ENCODE results near the gene TP53BP2. TPM values are rescaled to one million over a fixed set of nuclear protein-coding genes. Genes with fewer than 3 reads are reported as not detected.
A peak's percentile ranks its signal among the peaks of the same experiment; 100 is the strongest.

The TP53BP2 gene
- total and polyA plus RNA-seq, 2 experiments from 2014 or later = 9.2 to 18.2 TPM

GRCh38 chr1:223832637-223832943 lies 13.2 kb downstream of the TP53BP2 start:
- no peaks in the 10 kb centered on the region for H3K27me3 ChIP-seq (replicated peaks; ENCODE audit: insufficient read depth)
- DNase-seq = peak; percentile 25
- H3K4me1 ChIP-seq (ENCODE audit: insufficient read depth) = peaks cover 39% of the 10 kb centered on the region
- 0 out of 2 replicates have a peak, but pooled peaks cover 9% of the 10 kb centered on the region for H4K20me1 ChIP-seq (ENCODE audit: insufficient read depth)
- in situ Hi-C loops (cut with MboI) = no loop called here
- no peaks in the 10 kb centered on the region; the same call in 1 of the 2 replicates for H3K36me3 ChIP-seq (ENCODE audit: low read depth)
- no peaks in the 10 kb centered on the region for H3K9me3 ChIP-seq (ENCODE audit: low read depth)
- peaks cover 90% of the 10 kb centered on the region for H3K79me2 ChIP-seq (ENCODE audit: insufficient read depth)
- peak overlapping the region; percentile 66 for H3K9ac ChIP-seq
- WGBS, 2 experiments (ENCODE audit: low coverage in 1 of 2, low lambda C conversion rate in 2 of 2, missing lambda C conversion rate in 2 of 2) = 64 to 65% methylated on average over 3 of the region's 3 CpGs
- H3K4me2 ChIP-seq (ENCODE audit: unreplicated experiment) = peak overlapping the region; percentile 62
- no peaks in the 10 kb centered on the region for H3K9me2 ChIP-seq (ENCODE audit: insufficient read depth)
- TF ChIP-seq EZH2 (IDR thresholded peaks at IDR 0.05; ENCODE audit: insufficient read depth, poor library complexity, severe bottlenecking) (no peak), EZH2phosphoT487 (IDR thresholded peaks at IDR 0.05; ENCODE audit: insufficient read depth, low read depth) (no peak)
- H3K4me3 ChIP-seq = peak overlapping the region; percentile 33; the same call in 1 of the 2 replicates
- H3K27ac ChIP-seq = peak overlapping the region; percentile 86
- H2AFZ ChIP-seq = no peak overlapping the region
- H3F3A ChIP-seq (ENCODE audit: insufficient read depth) = peaks cover 51% of the 10 kb centered on the region

GRCh38 chr1:223831755-223832636 lies 13.8 kb downstream of the TP53BP2 start:
- TF ChIP-seq EZH2 (IDR thresholded peaks at IDR 0.05; ENCODE audit: insufficient read depth, poor library complexity, severe bottlenecking) (no peak), EZH2phosphoT487 (IDR thresholded peaks at IDR 0.05; ENCODE audit: insufficient read depth, low read depth) (no peak)
- H3K9me2 ChIP-seq (ENCODE audit: insufficient read depth) = no peaks in the 10 kb centered on the region
- H3K9me3 ChIP-seq (ENCODE audit: low read depth) = no peaks in the 10 kb centered on the region
- 29 to 33% methylated on average over 3 of the region's 3 CpGs for whole genome bisulfite sequencing, 2 experiments (ENCODE audit: low coverage in 1 of 2, low lambda C conversion rate in 2 of 2, missing lambda C conversion rate in 2 of 2)
- H3K79me2 ChIP-seq (ENCODE audit: insufficient read depth) = peaks cover 90% of the 10 kb centered on the region
- no peaks in the 10 kb centered on the region; the same call in 1 of the 2 replicates for H3K36me3 ChIP-seq (ENCODE audit: low read depth)
- peaks cover 44% of the 10 kb centered on the region for H3K4me1 ChIP-seq (ENCODE audit: insufficient read depth)
- peak overlapping the region; percentile 62 for H3K4me2 ChIP-seq (ENCODE audit: unreplicated experiment)
- H4K20me1 ChIP-seq (ENCODE audit: insufficient read depth) = 0 out of 2 replicates have a peak, but pooled peaks cover 9% of the 10 kb centered on the region
- no peak overlapping the region for H2AFZ ChIP-seq
- peak overlapping the region; percentile 33 for H3K4me3 ChIP-seq
- peak overlapping the region; percentile 66 for H3K9ac ChIP-seq
- H3F3A ChIP-seq (ENCODE audit: insufficient read depth) = peaks cover 51% of the 10 kb centered on the region
- DNase-seq = peak; percentile 84
- peak overlapping the region; percentile 86 for H3K27ac ChIP-seq
- in situ Hi-C loops (cut with MboI) = no loop called here
- no peaks in the 10 kb centered on the region for H3K27me3 ChIP-seq (replicated peaks; ENCODE audit: insufficient read depth)

DNA sequence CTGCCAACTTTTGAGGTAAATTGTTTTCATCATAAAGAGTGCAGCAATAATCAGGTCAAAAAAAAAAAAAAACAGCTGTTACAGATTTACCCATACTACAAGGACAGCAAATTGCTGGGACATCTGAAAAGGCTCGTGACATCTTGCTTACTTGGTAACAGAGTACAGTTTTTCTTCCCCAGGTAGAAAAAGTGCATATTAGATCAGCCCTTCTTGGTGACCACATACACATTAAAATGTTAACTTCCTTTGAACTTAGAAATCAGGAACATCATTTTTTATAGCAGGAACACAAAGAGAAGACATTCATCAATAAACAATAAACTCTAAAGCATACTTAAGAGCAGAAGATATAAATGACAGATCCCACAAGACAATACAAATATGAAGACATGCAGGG lies 16.1 kb downstream of the TP53BP2 start:
- TF ChIP-seq EZH2phosphoT487 (IDR thresholded peaks at IDR 0.05; ENCODE audit: insufficient read depth, low read depth) = no peak
- no peak for TF ChIP-seq EZH2 (IDR thresholded peaks at IDR 0.05; ENCODE audit: insufficient read depth, poor library complexity, severe bottlenecking)
- Histone ChIP-seq H3K79me2 (ENCODE audit: insufficient read depth) (peaks cover 90% of the 10 kb centered on the region), H3K4me3 (no peak overlapping the region), H4K20me1 (ENCODE audit: insufficient read depth) (peaks cover 17% of the 10 kb centered on the region; the same call in 1 of the 2 replicates), H3K27me3 (replicated peaks; ENCODE audit: insufficient read depth) (no peaks in the 10 kb centered on the region), H3F3A (ENCODE audit: insufficient read depth) (peaks cover 41% of the 10 kb centered on the region), H3K9me2 (ENCODE audit: insufficient read depth) (no peaks in the 10 kb centered on the region), H3K27ac (no peak overlapping the region), H3K4me1 (ENCODE audit: insufficient read depth) (peaks cover 31% of the 10 kb centered on the region), H3K36me3 (ENCODE audit: low read depth) (no peaks in the 10 kb centered on the region; the same call in 1 of the 2 replicates), H3K9me3 (ENCODE audit: low read depth) (no peaks in the 10 kb centered on the region), H3K9ac (no peak overlapping the region), H3K4me2 (ENCODE audit: unreplicated experiment) (no peak overlapping the region), H2AFZ (no peak overlapping the region)
- DNase-seq = no peak
- WGBS, 2 experiments (ENCODE audit: low coverage in 1 of 2, low lambda C conversion rate in 2 of 2, missing lambda C conversion rate in 2 of 2) = 68 to 74% methylated on average over 1 of the region's 1 CpG
- in situ Hi-C loops (cut with MboI) = no loop called here

DNA sequence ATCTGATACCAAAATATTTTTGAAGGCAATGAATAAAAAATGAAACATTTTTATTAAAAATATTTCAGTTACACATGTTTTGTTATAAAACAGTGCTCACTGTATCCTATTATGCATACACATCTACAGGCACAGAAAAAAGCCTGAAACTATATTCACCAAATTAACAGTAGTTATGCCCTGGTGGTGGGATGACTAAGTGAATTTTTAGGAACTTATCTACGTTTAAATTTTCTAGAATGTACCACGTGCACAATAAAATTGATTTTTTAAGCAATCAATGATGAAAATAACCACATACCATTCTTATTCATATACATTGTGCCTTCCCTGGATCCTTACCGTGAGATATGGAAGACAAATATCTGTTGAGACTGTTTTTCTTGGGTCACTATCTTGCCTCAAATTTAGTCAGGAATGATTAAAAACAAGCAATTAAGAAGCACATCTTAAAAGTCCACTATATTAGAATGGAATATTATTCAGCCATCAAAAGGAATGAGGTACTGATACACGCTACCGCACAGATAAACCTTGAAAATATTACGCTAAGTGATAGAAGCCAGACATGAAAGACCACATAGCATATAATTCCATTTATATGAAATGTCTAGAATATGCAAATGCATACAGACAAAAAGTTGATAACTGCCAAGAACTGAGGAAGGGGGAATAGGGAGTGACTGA lies 17.4 kb downstream of the TP53BP2 start:
- peaks cover 17% of the 10 kb centered on the region; the same call in 1 of the 2 replicates for H4K20me1 ChIP-seq (ENCODE audit: insufficient read depth)
- no peak overlapping the region for H3K27ac ChIP-seq

More for the DNA sequence above, 17.4 kb downstream of the TP53BP2 start:
- H3K36me3 ChIP-seq (ENCODE audit: low read depth) = no peaks in the 10 kb centered on the region; the same call in 1 of the 2 replicates
- H3K9ac ChIP-seq = no peak overlapping the region
- H3K27me3 ChIP-seq (replicated peaks; ENCODE audit: insufficient read depth) = no peaks in the 10 kb centered on the region
- H3K4me2 ChIP-seq (ENCODE audit: unreplicated experiment) = no peak overlapping the region
- no peak overlapping the region for H3K4me3 ChIP-seq
- H3K9me3 ChIP-seq (ENCODE audit: low read depth) = no peaks in the 10 kb centered on the region
- peaks cover 90% of the 10 kb centered on the region for H3K79me2 ChIP-seq (ENCODE audit: insufficient read depth)
- no peak overlapping the region for H2AFZ ChIP-seq
- in situ Hi-C loops (cut with MboI) = no loop called here
- H3K9me2 ChIP-seq (ENCODE audit: insufficient read depth) = no peaks in the 10 kb centered on the region
- peaks cover 37% of the 10 kb centered on the region for H3F3A ChIP-seq (ENCODE audit: insufficient read depth)
- H3K4me1 ChIP-seq (ENCODE audit: insufficient read depth) = peaks cover 22% of the 10 kb centered on the region
- no peak for DNase-seq
- WGBS, 2 experiments (ENCODE audit: low coverage in 1 of 2, low lambda C conversion rate in 2 of 2, missing lambda C conversion rate in 2 of 2) = 97 to 99% methylated on average over 6 of the region's 6 CpGs
- no peak for TF ChIP-seq EZH2 (IDR thresholded peaks at IDR 0.05; ENCODE audit: insufficient read depth, poor library complexity, severe bottlenecking)
- no peak for TF ChIP-seq EZH2phosphoT487 (IDR thresholded peaks at IDR 0.05; ENCODE audit: insufficient read depth, low read depth)
